SH-SY5Y (cell line): ENCODE measurements around the gene PSME3IP1.

Experiments
- GATA2 ChIP-seq: IDR thresholded peaks from 2 replicates; pipeline ENCODE4 v1.6.1; 2011; ENCODE audit warnings: mild to moderate bottlenecking, low read depth, low read length
- GATA3 ChIP-seq: IDR thresholded peaks from 2 replicates; pipeline ENCODE4 v1.6.1; 2011; ENCODE audit warnings: low read depth, mild to moderate bottlenecking, low read length, moderate library complexity

- TF ChIP-seq GATA2: no peak
- TF ChIP-seq GATA3: no peak
Observed at GRCh38 chr16:57167538-57167937, 18.3 kb downstream of the PSME3IP1 start.
